ENCODE measurements around the gene TLX2. TPM values are rescaled to one million over a fixed set of nuclear protein-coding genes. Genes with fewer than 3 reads are reported as not detected.
A peak's percentile ranks its signal among the peaks of the same experiment; 100 is the strongest.

The TLX2 gene
- total RNA-seq, 3 donors from 2014 or later: not detected

DNA sequence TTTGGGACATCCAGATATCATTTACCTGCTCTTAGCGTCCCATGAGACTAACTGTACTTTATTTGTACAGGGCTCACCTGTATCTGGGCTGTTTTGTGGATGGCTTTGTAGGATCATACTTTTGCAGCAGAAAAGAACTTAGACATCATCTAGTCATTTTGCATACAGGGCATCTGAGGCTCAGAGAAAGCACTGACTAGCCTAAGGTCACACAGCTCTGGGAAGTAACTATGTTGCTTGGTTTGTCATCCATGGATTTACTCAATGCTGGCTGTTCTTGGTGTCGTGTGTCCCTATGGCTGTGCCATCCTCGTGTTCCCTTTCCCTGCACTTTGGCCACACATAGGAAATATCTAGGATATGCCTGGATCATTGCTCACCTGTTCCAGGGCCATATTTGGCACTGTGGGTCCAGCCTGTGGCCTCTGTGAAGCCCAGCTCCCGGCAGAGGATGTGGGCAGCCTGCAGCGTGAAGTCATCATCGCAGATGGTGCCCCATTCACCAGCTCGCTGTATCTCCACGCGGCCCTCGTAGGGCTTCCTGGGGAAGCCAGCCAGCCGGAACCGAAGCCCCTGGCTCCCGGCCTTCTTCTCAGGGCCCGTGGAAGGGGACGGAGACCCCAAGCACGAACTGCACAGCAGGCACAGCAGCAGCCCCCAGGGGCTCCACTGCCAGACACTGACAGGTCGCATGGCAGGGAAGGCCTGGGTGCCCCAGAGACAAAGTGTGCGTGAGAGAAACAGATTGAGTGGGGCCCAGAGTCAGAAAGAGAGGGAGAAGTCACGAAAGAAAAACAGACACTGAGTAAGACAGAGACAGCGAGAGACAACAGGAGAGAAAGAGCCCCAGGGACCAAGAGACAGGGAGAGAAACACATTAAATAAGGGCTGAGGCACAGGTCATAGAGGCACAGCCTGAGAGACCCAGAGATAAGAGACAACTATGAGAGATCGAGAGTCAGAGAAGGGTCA, 38.0 kb downstream of the TLX2 start:
- no peak overlapping the region for H3K4me3 ChIP-seq
- H3K27me3 ChIP-seq: no peaks in the 10 kb centered on the region
- H3K27ac ChIP-seq: no peak overlapping the region
- no peaks in the 10 kb centered on the region for H3K36me3 ChIP-seq
- H3K4me1 ChIP-seq: no peaks in the 10 kb centered on the region
- intact Hi-C loops (cut with DNase I; ENCODE audit: low total_unique reads): loop anchor here (5.0 kb wide), 2 partner anchors 565 to 1165 kb away; partner anchors contain the start of gene ALMS1
- no peak for DNase-seq (ENCODE audit: low spot score in 2 of 2)
- H3K9me3 ChIP-seq: no peaks in the 10 kb centered on the region
- TF ChIP-seq, protein P1, sequence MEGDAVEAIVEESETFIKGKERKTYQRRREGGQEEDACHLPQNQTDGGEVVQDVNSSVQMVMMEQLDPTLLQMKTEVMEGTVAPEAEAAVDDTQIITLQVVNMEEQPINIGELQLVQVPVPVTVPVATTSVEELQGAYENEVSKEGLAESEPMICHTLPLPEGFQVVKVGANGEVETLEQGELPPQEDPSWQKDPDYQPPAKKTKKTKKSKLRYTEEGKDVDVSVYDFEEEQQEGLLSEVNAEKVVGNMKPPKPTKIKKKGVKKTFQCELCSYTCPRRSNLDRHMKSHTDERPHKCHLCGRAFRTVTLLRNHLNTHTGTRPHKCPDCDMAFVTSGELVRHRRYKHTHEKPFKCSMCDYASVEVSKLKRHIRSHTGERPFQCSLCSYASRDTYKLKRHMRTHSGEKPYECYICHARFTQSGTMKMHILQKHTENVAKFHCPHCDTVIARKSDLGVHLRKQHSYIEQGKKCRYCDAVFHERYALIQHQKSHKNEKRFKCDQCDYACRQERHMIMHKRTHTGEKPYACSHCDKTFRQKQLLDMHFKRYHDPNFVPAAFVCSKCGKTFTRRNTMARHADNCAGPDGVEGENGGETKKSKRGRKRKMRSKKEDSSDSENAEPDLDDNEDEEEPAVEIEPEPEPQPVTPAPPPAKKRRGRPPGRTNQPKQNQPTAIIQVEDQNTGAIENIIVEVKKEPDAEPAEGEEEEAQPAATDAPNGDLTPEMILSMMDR (IDR thresholded peaks at IDR 0.05): no peak
- TF ChIP-seq POLR2AphosphoS5 (IDR thresholded peaks at IDR 0.05) (no peak), POLR2A (IDR thresholded peaks at IDR 0.05) (no peak)

GRCh38 chr2:74552914-74553811, 38.9 kb downstream of the TLX2 start:
- no peaks in the 10 kb centered on the region for H3K36me3 ChIP-seq
- DNase-seq (ENCODE audit: low spot score in 2 of 2): no peak
- peak overlapping the region; percentile 73 to 83 (median 73) for H3K4me3 ChIP-seq
- H3K9me3 ChIP-seq: no peaks in the 10 kb centered on the region
- no peaks in the 10 kb centered on the region for H3K4me1 ChIP-seq
- TF ChIP-seq, protein P1 (IDR thresholded peaks at IDR 0.05): no peak
- no peak for TF ChIP-seq POLR2A (IDR thresholded peaks at IDR 0.05)
- TF ChIP-seq POLR2AphosphoS5 (IDR thresholded peaks at IDR 0.05): no peak
- intact Hi-C loops (cut with DNase I; ENCODE audit: low total_unique reads): loop anchor here (5.0 kb wide), 2 partner anchors 564 to 1166 kb away; partner anchors contain the start of gene ALMS1
- no peaks in the 10 kb centered on the region for H3K27me3 ChIP-seq
- H3K27ac ChIP-seq: peak overlapping the region; percentile 30 to 87

- H3K4me3 ChIP-seq: peak within 1 kb of the TSS; percentile 73 to 83 (median 73)
- no peaks in the 10 kb centered on the region for H3K4me1 ChIP-seq
- DNase-seq (ENCODE audit: low spot score in 2 of 2): peak; percentile 63 to 70
- H3K9me3 ChIP-seq: no peaks in the 10 kb centered on the region
- no peaks in the 10 kb centered on the region for H3K36me3 ChIP-seq
- intact Hi-C loops (cut with DNase I; ENCODE audit: low total_unique reads): loop anchor here (5.0 kb wide), 2 partner anchors 563 to 1167 kb away; partner anchors contain the start of gene ALMS1
- TF ChIP-seq, protein P1 (IDR thresholded peaks at IDR 0.05): no peak
- peak in 1 of 3 donors; percentile 11 for TF ChIP-seq POLR2AphosphoS5 (IDR thresholded peaks at IDR 0.05)
- no peak for TF ChIP-seq POLR2A (IDR thresholded peaks at IDR 0.05)
- H3K27me3 ChIP-seq: no peaks in the 10 kb centered on the region
- H3K27ac ChIP-seq: peak within 1 kb of the TSS; percentile 80 to 87
Observed at GRCh38 chr2:74553892-74554819, 39.9 kb downstream of the TLX2 start, which contains the start of the genes DOK1 and LOXL3. Gene DOK1 (plus strand): TSS chr2:74554720. CDS start chr2:74554755, 35 bp downstream. Gene LOXL3 (minus strand): TSS chr2:74553942. CDS start chr2:74552634, 1,308 bp downstream.

GRCh38 chr2:74554820-74555531, 40.7 kb downstream of the TLX2 start:
- TF ChIP-seq POLR2A (IDR thresholded peaks at IDR 0.05) (no peak), POLR2AphosphoS5 (IDR thresholded peaks at IDR 0.05) (no peak)
- TF ChIP-seq, protein P1 (IDR thresholded peaks at IDR 0.05): no peak
- intact Hi-C loops (cut with DNase I; ENCODE audit: low total_unique reads): loop anchor here (5.0 kb wide), 3 partner anchors 562 to 1168 kb away; partner anchors contain the start of gene ALMS1
- peaks cover 0 to 3% of the 10 kb centered on the region in 2 donors for H3K4me1 ChIP-seq
- peak overlapping the region; percentile 73 to 83 (median 73) for H3K4me3 ChIP-seq
- H3K36me3 ChIP-seq: no peaks in the 10 kb centered on the region
- H3K27me3 ChIP-seq: no peaks in the 10 kb centered on the region
- no peaks in the 10 kb centered on the region for H3K9me3 ChIP-seq
- DNase-seq (ENCODE audit: low spot score in 2 of 2): no peak
- H3K27ac ChIP-seq: peak overlapping the region; percentile 80 to 87

Data from breast epithelium (tissue), 4 donors.